Stimulated activated CD4-positive, alpha-beta T cell treated with anti-CD3 and anti-CD28 coated beads, Interleukin-2, amount 100 ng/mL, for 24 hours (primary cell): ENCODE results near the gene UXS1.

Source experiments
- DNase-seq, 2 donors: peaks; one replicate each; pipeline ENCODE4 v3.0.0-alpha.2; 2020

Gene UXS1

DNA sequence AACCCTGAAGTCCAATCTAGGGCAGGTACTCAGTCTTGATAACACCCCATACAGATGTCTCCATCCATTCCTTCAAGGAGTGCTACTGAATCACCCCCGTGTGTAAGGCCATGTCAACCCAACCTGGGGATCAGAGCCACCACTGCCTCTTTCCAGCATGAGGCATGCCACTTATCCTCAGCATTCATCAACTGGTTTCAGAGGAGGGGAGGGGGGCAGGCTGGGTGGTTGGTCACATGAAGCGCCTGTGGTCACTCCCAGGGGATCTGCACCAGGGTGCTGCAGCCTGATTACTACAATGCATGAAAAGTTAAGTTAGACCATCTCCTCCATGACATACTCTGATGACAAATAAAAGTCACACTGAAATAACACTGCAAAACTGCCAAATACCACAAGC, 65.0 kb downstream of the UXS1 start:
- no peak for DNase-seq

DNA sequence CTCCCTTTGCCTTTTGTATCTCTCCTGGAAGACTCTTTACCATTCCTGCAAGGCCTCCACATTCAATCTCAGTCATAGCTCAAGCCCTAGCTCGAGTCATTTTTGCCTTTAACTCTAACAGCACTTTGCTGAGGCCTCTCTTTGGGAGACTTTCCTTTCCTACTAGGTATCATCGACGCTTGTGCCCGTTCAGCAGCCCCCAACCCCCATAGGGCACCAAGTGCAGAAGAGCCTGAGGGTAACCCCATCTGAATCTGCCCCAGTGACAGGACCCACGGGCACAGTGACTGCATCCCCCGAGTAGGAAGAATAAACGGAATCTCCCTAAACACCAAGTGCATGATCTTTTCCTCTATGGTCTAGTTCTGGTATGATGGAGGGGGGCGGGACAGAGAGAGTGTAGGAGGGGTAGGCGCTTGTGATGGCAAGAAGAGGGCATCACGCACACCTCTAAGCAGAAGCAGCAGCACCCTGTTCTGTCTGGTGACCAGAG, 66.3 kb downstream of the UXS1 start:
- no peak for DNase-seq

DNA sequence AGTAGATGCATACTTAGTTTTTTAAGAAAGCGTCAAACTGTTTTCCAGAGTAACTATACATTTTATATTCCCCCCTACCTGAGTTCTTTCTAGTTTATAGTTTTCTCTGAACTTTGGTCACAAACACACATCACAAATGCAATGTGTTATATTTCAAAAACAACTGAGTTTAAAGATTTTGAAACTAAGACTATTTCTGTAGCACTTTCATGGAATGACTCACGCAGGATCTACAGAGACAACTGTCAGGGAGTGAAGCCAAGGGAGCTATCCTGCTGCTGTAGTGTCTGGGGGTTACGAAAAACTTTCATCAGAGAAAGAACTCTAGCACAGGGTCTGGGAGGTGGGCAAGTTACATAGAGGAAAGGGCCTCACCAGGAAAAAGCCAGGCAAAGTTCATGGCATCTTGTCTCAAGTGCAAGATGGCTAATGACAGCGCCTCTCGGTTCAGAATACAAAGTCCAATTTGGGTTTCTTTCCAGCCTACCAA, 66.8 kb downstream of the UXS1 start:
- no peak for DNase-seq

DNA sequence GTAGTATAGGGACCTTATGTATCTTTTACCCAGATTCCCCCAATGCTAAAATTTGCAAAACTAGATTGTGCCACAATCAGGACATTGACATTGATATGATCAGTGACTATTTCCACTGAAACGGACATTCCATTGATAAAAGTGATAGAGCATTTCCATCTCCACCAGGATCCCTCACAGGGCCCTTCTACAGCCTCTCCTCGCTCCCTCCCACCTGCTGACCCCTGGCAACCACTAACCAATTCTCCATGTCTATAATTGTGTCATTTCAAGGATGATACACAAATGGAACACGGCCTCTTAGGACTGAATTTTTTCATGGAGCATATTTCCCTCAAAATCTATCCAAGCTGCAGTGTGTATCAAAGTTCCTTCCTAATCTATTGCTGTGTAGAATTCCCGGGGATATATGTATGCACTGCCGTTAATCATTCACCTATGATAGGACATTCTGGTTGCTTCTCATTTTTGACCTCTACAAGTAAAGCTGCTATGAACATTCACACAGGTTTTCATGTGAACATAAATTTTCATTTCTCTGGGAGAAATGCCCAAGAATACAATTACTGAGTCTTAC, 67.3 kb downstream of the UXS1 start:
- DNase-seq: no peak

DNA sequence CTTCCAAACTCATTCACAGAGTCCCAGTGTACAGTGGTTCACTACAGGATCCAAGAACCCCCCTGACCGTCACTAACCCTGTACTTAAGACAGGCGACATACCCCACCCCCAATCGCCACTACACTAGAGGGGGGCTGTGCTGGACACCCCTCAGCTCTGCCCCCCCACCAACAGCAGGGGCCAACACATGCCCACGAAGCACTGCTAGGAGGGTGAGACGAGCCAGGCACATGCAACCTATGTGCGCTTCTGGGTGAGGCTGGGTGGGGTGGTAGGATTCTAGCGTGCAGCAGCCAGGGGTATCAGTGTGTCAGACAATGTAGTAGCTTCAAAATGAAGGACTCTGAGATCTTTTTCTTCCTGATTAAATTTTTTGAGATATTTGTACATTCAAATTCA, 67.8 kb downstream of the UXS1 start:
- DNase-seq: no peak

DNA sequence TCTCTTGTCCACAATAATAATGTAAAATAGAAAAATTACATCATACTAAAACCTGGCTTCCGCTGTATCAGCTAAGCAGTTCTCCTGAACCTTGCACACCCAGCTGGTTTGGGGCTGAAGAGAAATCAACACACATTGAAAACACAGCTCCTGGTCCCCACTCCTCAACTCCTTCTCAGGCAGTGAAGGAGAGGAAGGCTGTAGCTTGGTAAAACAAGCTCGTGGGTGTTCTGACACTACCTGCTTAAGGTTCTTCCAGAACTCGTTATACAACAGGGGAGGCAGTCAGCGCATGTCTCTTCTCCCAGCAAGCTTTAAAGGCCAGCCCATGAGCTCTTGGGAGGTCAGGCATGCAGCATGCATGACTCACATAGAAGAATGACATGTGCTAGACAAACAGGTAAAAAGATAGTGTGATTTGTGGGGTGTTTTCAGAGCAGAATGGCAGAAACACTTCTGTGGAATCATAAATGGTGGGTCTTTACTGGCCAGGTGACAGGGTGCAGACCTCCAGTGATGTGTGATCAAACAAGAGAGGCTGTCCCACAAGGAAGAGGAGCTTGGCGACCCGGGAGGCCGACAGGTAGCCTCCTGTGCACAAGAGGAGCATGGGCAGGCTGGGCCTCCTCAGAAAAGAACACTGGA, 69.1 kb downstream of the UXS1 start:
- DNase-seq: no peak

DNA sequence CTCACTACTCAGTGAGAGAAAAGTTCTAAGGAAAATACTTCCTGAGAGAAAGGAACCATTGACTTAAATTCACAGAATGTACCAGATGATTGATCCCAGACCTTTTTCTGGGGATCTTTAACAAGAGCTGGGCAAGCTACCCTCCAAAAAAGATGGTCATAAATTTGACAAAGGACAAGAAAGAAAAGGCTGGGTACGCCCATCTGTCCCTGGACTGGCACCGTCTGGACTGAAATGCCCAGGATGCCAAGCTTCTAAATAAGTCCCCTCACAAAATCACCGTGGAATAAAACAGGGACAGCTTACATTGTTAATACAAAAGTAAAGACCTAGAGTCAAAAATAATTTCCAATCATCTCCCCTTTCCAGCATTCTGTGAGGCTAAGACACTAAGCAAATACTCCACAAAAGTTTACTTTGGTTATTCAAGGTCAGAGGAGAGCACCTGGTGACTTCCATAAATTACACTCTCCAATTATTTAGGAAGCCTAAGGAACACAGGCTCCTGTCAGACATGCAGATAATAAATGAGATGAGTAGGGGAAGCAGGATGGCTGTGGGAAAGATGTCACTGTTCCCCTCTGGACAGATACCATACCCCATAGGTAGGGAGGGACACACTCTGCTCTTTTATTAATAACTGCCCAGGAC, 69.9 kb downstream of the UXS1 start:
- DNase-seq: no peak

DNA sequence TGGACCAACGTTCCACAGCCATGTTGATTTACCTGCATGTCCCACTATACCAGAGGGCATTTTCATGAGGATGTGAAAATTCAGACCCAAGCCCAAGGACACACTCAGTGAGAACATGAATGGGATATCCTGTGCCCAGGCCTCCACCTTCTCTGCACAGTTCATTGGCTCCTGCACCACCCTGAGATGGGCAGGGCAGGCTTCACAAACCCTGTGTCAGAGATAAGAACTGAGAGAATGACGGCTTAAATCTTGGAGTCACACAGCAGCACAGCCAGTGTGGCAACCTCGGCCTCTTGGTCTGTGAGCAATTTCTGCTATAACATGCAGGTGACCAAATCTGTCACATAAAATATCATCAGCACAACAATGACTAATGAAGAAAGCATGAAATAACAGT, 71.9 kb downstream of the UXS1 start:
- DNase-seq: no peak

DNA sequence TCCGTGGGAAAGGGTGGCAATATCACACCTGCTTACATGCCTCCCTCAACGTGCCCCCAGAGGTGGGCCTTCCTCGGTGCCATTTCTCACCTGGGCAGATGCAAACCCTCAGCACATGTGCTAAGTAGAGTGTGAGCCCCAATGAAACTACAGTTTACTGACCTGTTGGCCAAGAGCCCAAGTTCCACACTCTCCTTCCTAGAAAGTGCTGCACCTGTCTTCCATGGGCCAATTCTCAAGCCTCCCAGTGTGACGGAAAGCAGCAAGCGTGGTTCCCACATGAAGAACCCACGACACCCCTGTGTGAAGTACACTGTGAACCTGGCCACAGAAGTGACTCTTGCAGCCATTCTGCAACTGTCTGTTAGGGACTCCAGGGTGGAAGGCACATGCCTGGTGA, 73.7 kb downstream of the UXS1 start:
- DNase-seq: no peak

DNA sequence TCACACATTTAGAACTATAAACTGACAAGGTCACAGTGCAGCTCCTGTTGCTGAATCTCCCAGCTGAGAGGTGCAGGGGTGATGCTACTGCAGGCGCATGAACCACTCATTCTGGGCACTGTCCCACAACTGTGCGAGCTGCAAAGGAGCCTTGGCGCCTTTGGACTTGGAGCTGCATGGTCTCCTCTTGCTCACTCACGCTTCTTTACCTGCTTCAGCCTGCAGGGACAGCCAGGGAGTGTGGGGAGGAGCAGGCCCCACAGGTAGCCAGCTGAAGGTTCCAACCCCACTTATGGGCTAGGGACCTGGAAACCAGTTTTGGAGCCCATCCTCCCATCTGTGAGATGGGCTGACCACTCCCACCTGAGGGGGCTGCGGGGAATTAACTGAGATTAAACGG, 75.0 kb downstream of the UXS1 start:
- DNase-seq: no peak

DNA sequence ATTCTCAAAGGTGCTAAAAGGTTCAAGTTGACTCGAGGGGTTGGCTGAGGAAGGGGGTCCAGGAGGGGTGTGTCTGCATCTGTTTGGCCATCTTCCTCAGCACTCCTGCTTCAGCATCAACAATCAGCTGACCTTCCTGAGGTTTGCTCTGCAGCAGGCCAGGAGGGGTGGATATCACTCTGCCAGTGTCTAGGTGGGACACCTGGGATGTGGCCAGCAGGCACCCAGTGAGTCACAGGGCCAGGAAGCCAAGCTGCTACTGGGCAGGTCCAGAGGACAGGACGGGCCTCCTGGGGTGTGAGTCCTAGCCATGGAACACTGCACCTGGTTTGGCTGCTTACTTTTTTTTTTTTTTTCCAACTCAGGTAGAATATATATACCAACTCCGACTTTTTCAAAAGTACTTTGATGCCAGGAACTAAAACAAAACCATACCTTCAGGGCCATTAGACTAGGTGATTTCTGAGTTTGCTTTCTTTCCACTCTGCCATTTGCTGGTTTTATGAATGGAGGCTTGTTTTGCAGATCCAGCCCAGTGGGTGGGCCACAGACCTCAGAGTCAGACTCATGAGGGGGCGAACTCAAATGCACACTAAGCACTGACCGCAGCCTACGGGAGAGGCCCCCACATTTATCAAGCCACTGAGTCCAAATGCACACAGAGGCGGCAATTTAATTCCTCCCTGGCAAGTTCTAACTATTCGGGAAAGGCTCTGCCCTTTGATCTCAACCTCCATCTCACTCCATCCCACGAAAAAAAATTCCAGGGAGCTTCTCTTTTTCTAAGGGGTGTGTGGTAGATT, 76.0 kb downstream of the UXS1 start:
- no peak for DNase-seq

DNA sequence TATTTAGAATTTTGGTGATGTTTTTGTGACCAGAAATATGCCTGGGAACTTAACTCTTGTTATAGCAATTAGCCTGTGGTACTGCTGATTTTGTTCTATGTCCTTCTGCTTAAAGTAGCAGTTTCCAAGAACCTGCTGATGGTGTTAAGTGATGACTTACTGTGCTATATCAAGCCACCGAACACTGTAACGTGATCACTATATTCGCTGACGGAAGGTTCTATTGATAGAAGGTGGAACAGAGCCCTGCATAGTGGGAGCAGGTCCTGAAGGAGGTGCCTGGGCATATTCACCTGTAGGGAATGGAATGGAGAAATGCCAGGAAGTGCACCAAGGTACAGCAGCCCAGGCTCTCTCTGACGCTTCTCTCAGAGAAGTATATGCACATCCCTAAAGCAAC, 76.8 kb downstream of the UXS1 start:
- no peak for DNase-seq

DNA sequence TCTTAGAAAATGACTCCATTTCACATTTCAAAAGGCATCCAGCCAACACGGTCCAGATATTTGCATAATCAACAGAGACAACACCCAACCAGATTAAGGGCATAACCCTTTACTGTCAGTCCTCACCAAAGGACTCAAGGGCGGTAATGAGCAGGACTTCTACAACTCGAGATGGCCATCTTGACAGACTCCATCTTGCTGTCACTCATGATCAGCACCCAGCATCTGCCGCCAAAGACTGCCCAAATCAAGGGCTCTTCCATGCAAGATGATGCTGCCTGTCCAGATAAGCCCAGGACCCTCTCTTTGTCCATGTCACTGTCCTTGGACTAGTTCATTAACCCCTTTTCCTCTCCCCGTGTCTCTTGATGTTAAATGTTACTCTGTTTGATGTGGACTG, 77.9 kb downstream of the UXS1 start:
- DNase-seq: no peak

DNA sequence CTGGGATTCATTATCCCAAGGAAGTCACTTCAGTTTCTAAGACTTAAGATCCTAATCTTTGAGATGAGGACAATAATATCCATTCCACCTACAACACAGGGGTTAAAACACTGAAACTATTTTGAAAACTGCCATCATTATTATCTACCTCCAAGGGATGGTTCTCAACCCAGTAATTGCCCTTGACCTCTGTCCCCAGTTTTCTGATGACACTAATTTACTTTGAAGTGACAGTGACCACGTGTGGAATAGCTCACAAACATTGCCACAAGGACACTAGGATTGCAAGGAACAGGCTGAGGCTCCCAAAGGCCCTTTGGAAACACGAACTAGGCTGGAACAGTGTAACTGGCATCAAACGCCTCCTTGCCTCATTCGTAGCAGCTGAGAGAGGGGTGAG, 78.4 kb downstream of the UXS1 start:
- DNase-seq: no peak

DNA sequence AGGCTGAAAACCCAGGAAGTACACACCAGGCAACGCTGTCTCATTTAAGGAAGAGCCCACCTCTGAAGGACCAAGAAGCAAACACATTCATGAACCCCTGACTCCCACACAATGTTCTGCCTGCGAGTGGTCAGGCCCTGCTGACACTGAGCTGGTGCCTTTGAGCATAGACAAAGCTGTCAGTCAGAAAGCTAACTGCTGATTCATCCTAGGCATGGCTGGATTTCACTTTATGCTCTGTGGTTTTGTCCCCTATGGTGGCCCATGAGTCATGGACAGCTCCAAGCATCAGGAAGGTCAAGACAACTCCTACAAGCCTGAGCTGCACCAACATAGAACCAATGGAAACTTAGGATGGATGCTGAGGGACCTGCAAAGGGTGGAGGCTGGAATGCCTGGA, 78.9 kb downstream of the UXS1 start:
- DNase-seq: no peak

DNA sequence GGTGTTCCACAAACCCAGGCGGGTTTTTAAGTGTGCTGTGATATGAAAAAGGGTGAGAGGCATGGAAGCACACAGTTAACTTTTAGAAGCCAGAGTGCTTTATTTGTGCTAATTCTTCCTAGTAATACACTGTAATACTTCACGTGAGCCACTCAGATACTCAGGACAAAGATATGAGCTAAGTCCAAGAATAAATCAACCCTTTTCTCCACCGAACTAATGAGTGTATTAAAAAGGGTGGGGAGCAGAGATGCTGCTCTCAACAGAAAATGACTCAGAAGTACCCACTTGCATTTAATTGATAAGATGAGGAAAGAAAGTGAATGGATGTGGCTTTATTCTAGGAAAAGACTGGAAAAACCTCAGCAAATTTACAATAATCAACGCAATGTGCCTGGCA, 79.9 kb downstream of the UXS1 start:
- no peak for DNase-seq

DNA sequence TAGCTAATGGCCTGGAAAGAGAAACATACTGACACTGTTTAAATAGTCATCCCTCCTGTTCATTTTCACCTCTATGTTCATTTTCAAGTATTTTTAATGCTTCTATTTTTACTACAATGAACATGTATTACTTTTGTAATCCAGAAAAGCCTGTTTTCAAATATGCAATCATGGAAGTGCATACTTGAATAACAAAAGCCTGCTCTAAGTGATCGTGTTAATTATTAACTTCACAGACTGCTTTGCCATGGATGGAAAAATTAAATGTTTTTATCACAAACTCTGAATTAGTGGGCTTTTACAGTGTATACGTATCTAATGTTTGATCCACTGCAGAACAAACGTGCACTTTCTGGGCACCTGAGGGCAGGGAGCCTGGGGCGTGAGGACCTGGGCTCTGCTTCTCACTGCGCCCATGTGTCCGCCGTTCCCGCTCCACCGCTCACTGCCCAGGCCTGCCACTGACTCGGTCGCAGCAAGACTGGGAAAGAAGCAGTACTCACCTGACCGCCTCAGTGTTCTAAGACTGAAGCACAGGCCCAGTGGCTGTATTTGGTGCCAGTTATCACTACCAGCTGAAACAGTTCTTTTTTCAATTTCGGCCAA, 80.6 kb downstream of the UXS1 start:
- no peak for DNase-seq

DNA sequence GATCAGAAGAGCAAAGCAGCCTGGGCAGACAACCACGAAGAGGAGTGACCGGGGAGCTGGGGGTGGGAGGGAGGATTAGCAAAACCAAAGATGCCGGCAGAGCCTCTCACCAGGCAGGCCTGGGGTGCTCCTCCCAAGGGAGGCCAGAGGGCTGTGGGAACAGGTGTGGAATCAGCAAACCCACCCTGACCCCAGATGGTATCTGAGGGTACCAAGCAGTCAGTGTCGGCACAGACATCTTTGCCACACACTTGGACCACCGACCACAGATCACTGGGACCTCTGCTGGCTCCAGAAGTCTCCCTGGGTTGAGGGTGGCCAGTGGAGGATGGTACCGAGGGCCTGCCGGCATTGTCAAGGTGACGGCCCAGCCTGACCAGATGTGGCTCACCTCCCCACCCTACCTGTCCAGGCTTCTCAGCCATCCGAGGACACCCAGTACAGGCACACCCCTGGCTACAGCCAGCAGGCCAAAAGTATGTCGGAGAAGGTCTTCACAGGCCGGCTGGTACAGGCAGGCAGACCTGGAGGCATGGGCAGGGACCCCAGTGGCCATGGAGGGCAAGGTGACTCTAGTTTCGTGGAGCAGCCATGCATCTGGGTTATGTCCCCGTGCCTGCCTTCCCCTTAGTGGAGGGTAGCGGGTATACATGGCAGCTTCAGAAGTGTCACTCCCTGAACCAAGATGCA, 82.1 kb downstream of the UXS1 start:
- no peak for DNase-seq

DNA sequence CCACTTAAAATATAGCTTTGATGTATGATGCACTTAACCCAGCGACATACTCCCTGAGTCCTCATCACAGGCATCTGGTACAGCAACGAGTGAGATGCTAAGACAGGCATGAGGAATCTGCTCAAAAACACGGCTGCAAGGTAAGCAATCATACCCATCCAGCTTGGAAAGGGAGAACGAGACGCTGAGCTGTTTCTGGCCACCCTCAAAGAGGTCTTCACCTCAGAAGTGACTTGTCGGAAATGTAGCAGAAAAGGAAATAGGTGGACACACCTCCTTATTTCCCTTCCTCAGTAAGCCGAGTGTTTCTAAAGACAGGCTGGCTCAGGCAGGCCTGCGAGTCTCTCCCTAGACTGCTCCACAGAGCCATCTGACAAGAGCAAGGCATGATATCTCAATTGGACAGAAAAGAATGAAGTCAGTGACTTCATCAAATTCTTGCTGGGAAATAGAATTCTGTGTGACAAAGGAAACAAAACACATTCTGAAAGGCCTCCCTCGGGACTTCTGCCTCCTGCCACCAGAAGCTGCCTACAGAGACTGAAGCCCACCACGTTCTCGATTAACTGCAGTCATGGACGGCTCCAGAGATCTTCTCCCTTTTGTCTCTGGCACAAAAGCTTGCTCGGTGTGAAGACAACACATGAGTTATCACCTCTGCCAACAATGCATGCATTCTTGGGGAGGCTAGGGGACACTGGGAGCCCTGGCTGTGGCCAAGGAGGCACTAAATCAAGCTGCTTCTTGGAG, 84.3 kb downstream of the UXS1 start:
- no peak for DNase-seq

DNA sequence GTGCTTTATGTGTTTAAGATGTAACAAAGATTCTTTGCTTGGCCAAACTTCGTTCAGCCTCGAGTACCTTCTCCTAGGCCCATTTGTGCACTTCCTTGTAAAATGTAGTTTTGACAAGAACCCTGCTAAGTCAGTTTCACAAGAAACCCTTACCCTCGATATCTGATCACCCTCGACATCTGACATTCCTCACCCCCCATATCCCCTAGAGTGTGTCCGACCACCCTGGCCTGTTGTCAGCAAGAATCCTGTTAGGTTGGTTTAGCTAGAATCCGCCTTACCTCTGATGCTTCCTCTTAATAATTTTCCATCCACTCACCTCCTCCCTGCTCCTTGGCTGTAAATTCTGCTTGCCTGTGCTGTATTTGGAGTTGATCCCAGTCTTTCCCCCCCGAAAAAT, 85.3 kb downstream of the UXS1 start:
- DNase-seq: no peak

DNA sequence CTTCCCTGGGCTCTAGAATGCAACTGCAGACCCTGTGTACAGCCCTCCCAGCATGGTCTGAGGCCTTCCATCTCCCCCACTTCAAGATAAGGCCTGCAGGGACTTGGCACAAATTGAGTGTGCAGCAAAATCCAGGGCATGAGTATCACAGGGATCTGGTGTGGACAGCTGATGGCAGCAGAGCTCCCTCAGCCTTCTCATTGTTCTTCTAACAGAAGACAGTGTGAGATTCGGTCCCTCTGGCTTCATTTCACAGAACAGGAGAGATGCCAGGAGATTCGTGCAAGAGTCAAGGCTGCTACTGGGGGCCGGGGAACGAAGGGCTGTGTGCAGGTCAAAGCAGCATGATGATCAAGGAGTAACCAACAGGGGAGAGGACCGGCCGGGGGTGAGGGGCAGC, 85.8 kb downstream of the UXS1 start:
- DNase-seq: no peak
